SK-N-SH (cell line): Measurements from ENCODE around the gene DSC3. TPM values are rescaled to one million over a fixed set of nuclear protein-coding genes. Genes with fewer than 3 reads are reported as not detected.
"Not testable (repeated sequence)": the region's sequence is repeated elsewhere in the genome, so short reads cannot be mapped to it uniquely, and the experiment has no call there.

Experiments
- CTCF ChIA-PET: fragments of 300-600, 350-600 bp; formaldehyde crosslinking; extraction: SDS; loops from one replicate; lab custom pipeline; 2021; lab: Yijun Ruan, JAX
- POLR2A ChIA-PET: fragments of 350-600 bp; sonication (Branson Sonifier 250); formaldehyde crosslinking; extraction: SDS; loops from one replicate; lab custom pipeline; 2020; ENCODE audit warnings: antibody characterized with exemption, inconsistent platforms; lab: Yijun Ruan, JAX
- DNase-seq: peaks from one replicate; pipeline ENCODE4 v3.0.0; 2012
- H2AFZ ChIP-seq: fragments of 200-600 bp; sonication (generic); 2 replicates; pipeline ENCODE4 v1.8.1; 2016; ENCODE audit warnings: antibody characterized with exemption, mild to moderate bottlenecking, low read depth
- H3F3A ChIP-seq: fragments of 200-600 bp; sonication (generic); replicated peaks from 2 replicates; pipeline ENCODE3; 2016; ENCODE audit warnings: antibody characterized with exemption, mild to moderate bottlenecking; ENCODE audit not compliant: insufficient read depth
- H3K27ac ChIP-seq, 2 experiments: fragments of 200-500 bp in 1 of 2; fragments of 200-600 bp in 1 of 2; sonication (Bioruptor generic) in 1 of 2; sonication (generic), shearing (Covaris generic) in 1 of 2; 2 replicates each; pipeline versions ENCODE4 v1.5.1 to v1.6.1; 2014 to 2016; ENCODE audit warnings: low read depth in 2 of 2, inconsistent platforms in 1 of 2, low read length in 1 of 2, mild to moderate bottlenecking in 1 of 2, mixed read lengths in 1 of 2
- H3K27me3 ChIP-seq: fragments of 200-600 bp; sonication (generic), shearing (Covaris generic); 2 replicates; pipeline ENCODE4 v1.6.1; 2016; ENCODE audit warnings: mixed run types; ENCODE audit not compliant: insufficient read depth
- H3K36me3 ChIP-seq, 2 experiments: fragments of 200-500 bp in 1 of 2; fragments of 200-600 bp in 1 of 2; sonication (Bioruptor generic) in 1 of 2; sonication (generic) in 1 of 2; replicated peaks in 1 of 2; 2 replicates each; pipeline versions ENCODE3 to v1.5.1; 2014 to 2016; ENCODE audit warnings: low read length in 1 of 2, mild to moderate bottlenecking in 1 of 2; ENCODE audit not compliant: insufficient read depth in 2 of 2, control insufficient read depth in 1 of 2
- H3K4me1 ChIP-seq, 2 experiments: fragments of 200-500 bp in 1 of 2; fragments of 200-600 bp in 1 of 2; sonication (Bioruptor generic) in 1 of 2; sonication (generic), shearing (Covaris generic) in 1 of 2; 2 replicates each; pipeline versions ENCODE4 v1.5.1 to v1.6.1; 2014 to 2016; ENCODE audit warnings: low read depth in 1 of 2, low read length in 1 of 2, mixed run types in 1 of 2; ENCODE audit not compliant: insufficient read depth in 2 of 2, control insufficient read depth in 1 of 2
- H3K4me2 ChIP-seq: fragments of 200-600 bp; sonication (generic), shearing (Covaris generic); 2 replicates; pipeline ENCODE4 v1.6.1; 2017; ENCODE audit warnings: mixed run types
- H3K4me3 ChIP-seq, 2 experiments: fragments of 200-500 bp in 1 of 2; fragments of 200-600 bp in 1 of 2; sonication (Bioruptor generic) in 1 of 2; sonication (generic), shearing (Covaris generic) in 1 of 2; 2 replicates each; pipeline versions ENCODE4 v1.5.1 to v1.8.1; 2014 to 2016; ENCODE audit warnings: low read depth in 2 of 2, inconsistent platforms in 1 of 2, low read length in 1 of 2, mild to moderate bottlenecking in 1 of 2, mixed read lengths in 1 of 2, moderate library complexity in 1 of 2
- H3K79me2 ChIP-seq: fragments of 200-600 bp; sonication (generic); 2 replicates; pipeline ENCODE4 v1.8.1; 2017; ENCODE audit warnings: mild to moderate bottlenecking; ENCODE audit not compliant: insufficient read depth
- H3K9ac ChIP-seq: fragments of 200-600 bp; sonication (generic); 2 replicates; pipeline ENCODE4 v1.6.1; 2017; ENCODE audit warnings: mixed run types
- H3K9me2 ChIP-seq: fragments of 200-600 bp; sonication (generic); 2 replicates; pipeline ENCODE4 v1.6.1; 2017; ENCODE audit warnings: mixed run types
- H3K9me3 ChIP-seq: fragments of 200-600 bp; sonication (generic); 2 replicates; pipeline ENCODE4 v1.6.1; 2017; ENCODE audit warnings: mixed run types, mild to moderate bottlenecking, moderate library complexity
- H4K20me1 ChIP-seq: fragments of 200-600 bp; sonication (generic); 2 replicates; pipeline ENCODE4 v1.6.1; 2017; ENCODE audit warnings: mild to moderate bottlenecking, mixed run types; ENCODE audit not compliant: insufficient read depth
- ELF1 ChIP-seq: IDR thresholded peaks from 2 replicates; pipeline ENCODE4 v1.4.0; 2012
- EP300 ChIP-seq, 2 experiments: IDR thresholded peaks; 2 replicates each; pipeline versions ENCODE4 v1.4.0 to v1.6.1; 2012; ENCODE audit warnings: borderline replicate concordance in 1 of 2, low read depth in 1 of 2, low read length in 1 of 2
- EZH2phosphoT487 ChIP-seq: fragments of 200-600 bp; sonication (generic); IDR thresholded peaks from 2 replicates; pipeline ENCODE4 v1.6.1; 2017; ENCODE audit warnings: low read depth, mixed run types, mild to moderate bottlenecking, antibody characterized with exemption, moderate library complexity, borderline replicate concordance
- MAX ChIP-seq: IDR thresholded peaks from 2 replicates; pipeline ENCODE4 v1.4.0; 2012; ENCODE audit warnings: low read depth
- NRF1 ChIP-seq: IDR thresholded peaks from 2 replicates; pipeline ENCODE4 v1.6.1; 2012; ENCODE audit warnings: low read depth, mild to moderate bottlenecking, low read length
- RAD21 ChIP-seq: IDR thresholded peaks from 2 replicates; pipeline ENCODE4 v1.6.1; 2012; ENCODE audit warnings: mild to moderate bottlenecking, low read length
- RCOR1 ChIP-seq: fragments of 150-350 bp; IDR thresholded peaks from 2 replicates; pipeline ENCODE4 v1.6.1; 2017; ENCODE audit warnings: antibody characterized with exemption, low read length
- RFX5 ChIP-seq: IDR thresholded peaks from 2 replicates; pipeline ENCODE4 v1.6.1; 2012; ENCODE audit warnings: mild to moderate bottlenecking, improper control_type of control experiment, low read length
- TAF1 ChIP-seq: IDR thresholded peaks from 2 replicates; pipeline ENCODE4 v1.6.1; 2012; ENCODE audit warnings: low read depth, mild to moderate bottlenecking, low read length, moderate library complexity, borderline replicate concordance
- TEAD4 ChIP-seq: IDR thresholded peaks from 2 replicates; pipeline ENCODE4 v1.4.0; 2012; ENCODE audit warnings: mild to moderate bottlenecking, borderline replicate concordance; ENCODE audit not compliant: insufficient read depth
- USF2 ChIP-seq: fragments of 150-350 bp; IDR thresholded peaks from 2 replicates; pipeline ENCODE4 v1.6.1; 2017; ENCODE audit warnings: antibody characterized with exemption, low read length, low read depth, borderline replicate concordance
- WGBS: methylation state at CpG from one replicate; pipeline ENCODE4 v1.1.6; 2017; ENCODE audit warnings: low lambda C conversion rate; 5-methylcytosine and 5-hydroxymethylcytosine counted together
- polyA plus RNA-seq, 3 experiments: library from polyadenylated mRNA; depleted of rRNA; stranded (reverse); fragments of >200 nt; gene quantifications; 2 replicates each; pipeline ENCODE4 v1.2.3, GENCODE V29; 2012
- TF ChIP-seq, protein P1 (sequence below): IDR thresholded peaks from 2 replicates; pipeline ENCODE4; 2012

Gene DSC3
- polyA plus RNA-seq, 1 of the 3 experiments (the other 2 are of a cell fraction), result not detected

DNA sequence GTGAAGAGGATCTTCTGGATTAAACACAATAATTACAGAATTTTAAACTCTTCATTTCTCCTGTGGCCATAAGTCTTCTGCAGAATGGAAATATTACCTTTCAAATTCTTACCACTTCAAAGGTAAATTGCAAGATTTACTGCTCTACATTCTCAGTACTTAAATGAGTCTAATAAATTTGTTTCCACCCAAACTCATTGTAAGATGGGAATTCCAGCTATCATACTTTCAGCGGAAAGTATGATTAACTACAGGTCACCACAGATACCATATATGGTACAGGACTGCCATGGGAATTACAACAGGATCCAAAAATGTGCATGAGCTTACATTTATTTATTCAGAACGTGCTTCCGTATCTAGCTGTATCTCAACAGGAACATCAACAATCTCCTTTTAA is 3.1 kb downstream of the DSC3 start:
- Histone ChIP-seq H4K20me1 (no peaks in the 10 kb centered on the region), H3K9ac (no peak overlapping the region), H3K9me3 (no peaks in the 10 kb centered on the region), H3K36me3 (no peaks in the 10 kb centered on the region), H3K79me2 (no peaks in the 10 kb centered on the region), H3F3A (no peaks in the 10 kb centered on the region), H3K27ac (no peak overlapping the region), H3K27me3 (peaks cover 35% of the 10 kb centered on the region), H3K4me1 (no peaks in the 10 kb centered on the region), H3K4me2 (no peak overlapping the region), H3K9me2 (no peaks in the 10 kb centered on the region), H2AFZ (no peak overlapping the region), H3K4me3 (no peak overlapping the region)
- DNase-seq, result no peak
- TF ChIP-seq RFX5 (no peak), RAD21 (no peak), EP300 (IDR thresholded peaks at IDR 0.05; ENCODE audit: borderline replicate concordance in 1 of 2, low read depth in 1 of 2, low read length in 1 of 2) (no peak), USF2 (no peak), TEAD4 (no peak), TAF1 (no peak), ELF1 (no peak), MAX (no peak), EZH2phosphoT487 (no peak), NRF1 (no peak), RCOR1 (no peak)
- TF ChIP-seq, protein P1, sequence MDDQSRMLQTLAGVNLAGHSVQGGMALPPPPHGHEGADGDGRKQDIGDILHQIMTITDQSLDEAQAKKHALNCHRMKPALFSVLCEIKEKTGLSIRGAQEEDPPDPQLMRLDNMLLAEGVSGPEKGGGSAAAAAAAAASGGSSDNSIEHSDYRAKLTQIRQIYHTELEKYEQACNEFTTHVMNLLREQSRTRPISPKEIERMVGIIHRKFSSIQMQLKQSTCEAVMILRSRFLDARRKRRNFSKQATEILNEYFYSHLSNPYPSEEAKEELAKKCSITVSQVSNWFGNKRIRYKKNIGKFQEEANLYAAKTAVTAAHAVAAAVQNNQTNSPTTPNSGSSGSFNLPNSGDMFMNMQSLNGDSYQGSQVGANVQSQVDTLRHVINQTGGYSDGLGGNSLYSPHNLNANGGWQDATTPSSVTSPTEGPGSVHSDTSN, result no peak
- CTCF ChIA-PET, result no interaction called here
- POLR2A ChIA-PET, result no interaction called here
- 11% methylated on average over 3 of the region's 3 CpGs for WGBS

DNA sequence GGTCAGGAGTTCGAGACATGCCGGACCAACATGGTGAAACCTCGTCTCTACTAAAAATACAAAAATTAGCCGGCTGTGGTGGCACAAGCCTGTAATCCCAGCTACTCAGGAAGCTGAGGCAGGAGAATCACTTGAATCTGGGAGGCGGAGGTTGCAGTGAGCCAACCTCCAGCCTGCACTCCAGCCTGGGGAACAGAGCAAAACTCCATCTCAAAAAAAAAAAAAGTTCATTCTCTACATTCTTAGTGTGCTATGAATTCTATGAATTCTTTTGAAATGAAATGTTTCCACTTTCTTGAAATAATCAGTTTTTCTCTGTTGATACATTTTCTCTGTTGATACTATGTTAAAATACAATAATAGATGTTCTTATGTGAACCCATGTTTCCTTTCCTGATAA is 4.9 kb downstream of the DSC3 start:
- H3K9me2 ChIP-seq, H3K4me2 ChIP-seq, H3K36me3 ChIP-seq, H3K27ac ChIP-seq, DNase-seq, POLR2A ChIA-PET, H3K9ac ChIP-seq, H4K20me1 ChIP-seq, H3K4me3 ChIP-seq, H3K9me3 ChIP-seq, H2AFZ ChIP-seq, H3F3A ChIP-seq, H3K79me2 ChIP-seq, CTCF ChIA-PET, H3K4me1 ChIP-seq: not testable (repeated sequence)
- WGBS, result 33% methylated on average over 5 of the region's 5 CpGs
- H3K27me3 ChIP-seq, result peaks cover 23% of the 10 kb centered on the region
